GM18867 (cell line): ENCODE data around the gene H2AZ2.
"Not testable (repeated sequence)": the region's sequence is repeated elsewhere in the genome, so short reads cannot be mapped to it uniquely, and the experiment has no call there.

Experiments
- ATAC-seq: cut with Tn5 transposase; IDR thresholded peaks from one replicate; pipeline ENCODE4 v1.9.1; 2021; ENCODE audit warnings: mild to moderate bottlenecking, moderate library complexity; ENCODE audit not compliant: unreplicated experiment

Gene H2AZ2

GRCh38 chr7:44871918-44872317 is 24.0 kb upstream of the H2AZ2 start:
- ATAC-seq, result not testable (repeated sequence)

- ATAC-seq, result not testable (repeated sequence)
These were observed 22.9 kb upstream of the H2AZ2 start for GRCh38 chr7:44870780-44871179.

GRCh38 chr7:44870336-44870735 is 22.4 kb upstream of the H2AZ2 start:
- ATAC-seq, result not testable (repeated sequence)

GRCh38 chr7:44867073-44867995 is 19.4 kb upstream of the H2AZ2 start:
- no peak for ATAC-seq

GRCh38 chr7:44861949-44862348 is 14.1 kb upstream of the H2AZ2 start:
- ATAC-seq, result not testable (repeated sequence)

GRCh38 chr7:44858161-44858560 is 10.3 kb upstream of the H2AZ2 start:
- no peak for ATAC-seq

GRCh38 chr7:44854644-44855364 is 6.9 kb upstream of the H2AZ2 start:
- ATAC-seq, result no peak

GRCh38 chr7:44853391-44853790 is 5.5 kb upstream of the H2AZ2 start:
- no peak for ATAC-seq

- no peak for ATAC-seq
These were observed 4.7 kb upstream of the H2AZ2 start for GRCh38 chr7:44852590-44852989.

GRCh38 chr7:44849885-44850544 is 2.1 kb upstream of the H2AZ2 start:
- ATAC-seq, result no peak

- ATAC-seq, result no peak
These were observed 1.5 kb upstream of the H2AZ2 start for GRCh38 chr7:44849259-44849884.

GRCh38 chr7:44847509-44847919 is 373 bp downstream of the H2AZ2 start:
- ATAC-seq, result peak; percentile 67

GRCh38 chr7:44846816-44847508 is 925 bp downstream of the H2AZ2 start:
- ATAC-seq, result no peak

GRCh38 chr7:44846390-44846789 is 1.5 kb downstream of the H2AZ2 start:
- not testable (repeated sequence) for ATAC-seq

- ATAC-seq, result no peak
These were observed 2.4 kb downstream of the H2AZ2 start for GRCh38 chr7:44845451-44845850.

GRCh38 chr7:44843440-44843839 is 4.4 kb downstream of the H2AZ2 start:
- not testable (repeated sequence) for ATAC-seq

GRCh38 chr7:44842675-44843074 is 5.2 kb downstream of the H2AZ2 start:
- ATAC-seq, result not testable (repeated sequence)

- no peak for ATAC-seq
These were observed 9.1 kb downstream of the H2AZ2 start for GRCh38 chr7:44838751-44839150.

GRCh38 chr7:44827567-44827966 is 20.3 kb downstream of the H2AZ2 start:
- ATAC-seq, result no peak

GRCh38 chr7:44824894-44825526 is 22.9 kb downstream of the H2AZ2 start:
- ATAC-seq, result no peak
